ENCODE results near the gene FAM180A.

- TF ChIP-seq, protein P1, sequence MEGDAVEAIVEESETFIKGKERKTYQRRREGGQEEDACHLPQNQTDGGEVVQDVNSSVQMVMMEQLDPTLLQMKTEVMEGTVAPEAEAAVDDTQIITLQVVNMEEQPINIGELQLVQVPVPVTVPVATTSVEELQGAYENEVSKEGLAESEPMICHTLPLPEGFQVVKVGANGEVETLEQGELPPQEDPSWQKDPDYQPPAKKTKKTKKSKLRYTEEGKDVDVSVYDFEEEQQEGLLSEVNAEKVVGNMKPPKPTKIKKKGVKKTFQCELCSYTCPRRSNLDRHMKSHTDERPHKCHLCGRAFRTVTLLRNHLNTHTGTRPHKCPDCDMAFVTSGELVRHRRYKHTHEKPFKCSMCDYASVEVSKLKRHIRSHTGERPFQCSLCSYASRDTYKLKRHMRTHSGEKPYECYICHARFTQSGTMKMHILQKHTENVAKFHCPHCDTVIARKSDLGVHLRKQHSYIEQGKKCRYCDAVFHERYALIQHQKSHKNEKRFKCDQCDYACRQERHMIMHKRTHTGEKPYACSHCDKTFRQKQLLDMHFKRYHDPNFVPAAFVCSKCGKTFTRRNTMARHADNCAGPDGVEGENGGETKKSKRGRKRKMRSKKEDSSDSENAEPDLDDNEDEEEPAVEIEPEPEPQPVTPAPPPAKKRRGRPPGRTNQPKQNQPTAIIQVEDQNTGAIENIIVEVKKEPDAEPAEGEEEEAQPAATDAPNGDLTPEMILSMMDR (conservative IDR thresholded peaks at IDR 0.05; ENCODE audit: low read length) = no peak
- no peak for TF ChIP-seq EZH2phosphoT487 (IDR thresholded peaks at IDR 0.05; ENCODE audit: borderline replicate concordance, low read depth, low read length)
Measured at GRCh38 chr7:135789431-135789830, 40.8 kb upstream of the FAM180A start.
